Measurements from ENCODE around the gene RFPL1. TPM values are rescaled to one million over a fixed set of nuclear protein-coding genes. Genes with fewer than 3 reads are reported as not detected.

Gene RFPL1
- total RNA-seq, 1 experiment from 2014 or later, result not detected

GRCh38 chr22:29491012-29491411, 52.6 kb downstream of the RFPL1 start:
- Mint-ChIP-seq H3K9me3 (ENCODE audit: unreplicated experiment) (peaks cover 7% of the 10 kb centered on the region), H3K27ac (ENCODE audit: low read depth, unreplicated experiment) (no peak overlapping the region), H3K4me1 (ENCODE audit: insufficient read depth, unreplicated experiment) (no peaks in the 10 kb centered on the region), H3K36me3 (ENCODE audit: insufficient read depth, unreplicated experiment) (peaks cover 5% of the 10 kb centered on the region), H3K4me3 (ENCODE audit: unreplicated experiment) (no peak overlapping the region), H3K27me3 (ENCODE audit: insufficient read depth, unreplicated experiment) (peaks cover 11% of the 10 kb centered on the region)
- DNase-seq (ENCODE audit: unreplicated experiment), result no peak
- intact Hi-C loops (cut with micrococcal nuclease), result no loop called here
- CTCF ChIA-PET, result no interaction called here
- no peak for TF ChIP-seq CTCF (IDR thresholded peaks at IDR 0.05; ENCODE audit: unreplicated experiment)
- no TSS peak for BruUV-seq (replicated peaks)
- POLR2A ChIA-PET, result no interaction called here

Other genes starting within 250 kb of the RFPL1 start
- not detected in 2 replicates for gene EMID1, start 232.7 kb upstream of the RFPL1 start, total RNA-seq (2022)
- gene RHBDD3, start 170.6 kb upstream of the RFPL1 start, total RNA-seq (2022), result 32.5 and 48.0 TPM in 2 replicates
- gene EWSR1, start 170.3 kb upstream of the RFPL1 start, total RNA-seq (2022), result 403 and 486 TPM in 2 replicates
- gene GAS2L1, start 131.9 kb upstream of the RFPL1 start, total RNA-seq (2022), result 15.3 and 17.2 TPM in 2 replicates
- 0.52 and 0.82 TPM in 2 replicates for gene RASL10A, start 122.9 kb upstream of the RFPL1 start, total RNA-seq (2022)
- gene AP1B1, start 50.0 kb upstream of the RFPL1 start, total RNA-seq (2022), result 67.3 and 69.5 TPM in 2 replicates
- gene NEFH, start 41.6 kb downstream of the RFPL1 start, total RNA-seq (2022), result not detected in 2 replicates
- gene THOC5, start 115.2 kb downstream of the RFPL1 start, total RNA-seq (2022), result 50.3 and 51.3 TPM in 2 replicates
- gene NIPSNAP1, start 142.5 kb downstream of the RFPL1 start, total RNA-seq (2022), result 23.4 and 27.2 TPM in 2 replicates
- gene NF2, start 165.1 kb downstream of the RFPL1 start, total RNA-seq (2022), result 92.4 and 98.3 TPM in 2 replicates

Data from MCF 10A (cell line).